Sigmoid colon (tissue), 7 donors: ENCODE data around the gene ACTRT3. TPM values are rescaled to one million over a fixed set of nuclear protein-coding genes. Genes with fewer than 3 reads are reported as not detected.

Source experiments
- DNase-seq: peaks from one replicate; pipeline ENCODE4 v3.0.0-alpha.2; 2019
- H3K27ac ChIP-seq, 4 donors: fragments of 200-600 bp; sonication (generic); one replicate each; pipeline ENCODE4 v1.5.1; 2016 to 2019; ENCODE audit warnings: mild to moderate bottlenecking in 1 of 4
- H3K27me3 ChIP-seq, 3 donors: fragments of 200-600 bp; sonication (generic); one replicate each; pipeline ENCODE4 v1.5.1; 2019; ENCODE audit warnings: mild to moderate bottlenecking in 1 of 3
- H3K36me3 ChIP-seq, 4 donors: fragments of 200-600 bp; sonication (generic); one replicate each; pipeline ENCODE4 v1.5.1; 2016 to 2019
- H3K4me1 ChIP-seq, 4 donors: fragments of 200-600 bp; sonication (generic); one replicate each; pipeline ENCODE4 v1.5.1; 2017 to 2019
- H3K4me3 ChIP-seq, 4 donors: fragments of 200-600 bp; sonication (generic); one replicate each; pipeline ENCODE4 v1.5.1; 2017 to 2019; ENCODE audit warnings: mild to moderate bottlenecking in 2 of 4, moderate library complexity in 1 of 4
- H3K9me3 ChIP-seq, 4 donors: fragments of 200-600 bp in 3 of 4; sonication (generic) in 3 of 4; one replicate each; pipeline versions ENCODE4 v1.5.1 to v1.6.1; 2013 to 2019
- CTCF ChIP-seq, 4 experiments: fragments of 450-650 bp in 3 of 4; fragments of 200-600 bp in 1 of 4; IDR thresholded peaks; one replicate each; pipeline ENCODE4 v1.5.1; 2016 to 2019; ENCODE audit warnings: antibody characterized with exemption in 4 of 4, mild to moderate bottlenecking in 3 of 4, moderate library complexity in 2 of 4
- EP300 ChIP-seq, 4 donors: sonication (generic); formaldehyde crosslinking; IDR thresholded peaks; one replicate each; pipeline ENCODE4 v1.6.1; 2017; ENCODE audit warnings: antibody characterized with exemption in 4 of 4
- POLR2A ChIP-seq, 2 donors: fragments of 450-650 bp; IDR thresholded peaks; one replicate each; pipeline ENCODE4 v1.6.1; 2016; ENCODE audit warnings: antibody characterized with exemption in 2 of 2, mild to moderate bottlenecking in 2 of 2, moderate library complexity in 2 of 2
- POLR2AphosphoS5 ChIP-seq, 4 donors: sonication (generic); formaldehyde crosslinking; IDR thresholded peaks; one replicate each; pipeline ENCODE4 v1.6.1; 2017; ENCODE audit warnings: antibody characterized with exemption in 4 of 4
- WGBS, 2 donors: extraction: QIAGEN DNeasy Blood & Tissue Kit; methylation state at CpG; one replicate each; pipeline ENCODE4 v1.1.7; 2013; 5-methylcytosine and 5-hydroxymethylcytosine counted together
- intact Hi-C: fragments of 100-400 bp; cut with DNase I; formaldehyde crosslinking; loops from one replicate; pipeline ENCODE4 v1.15.1; 2023
- polyA plus RNA-seq, 3 donors: library from polyadenylated mRNA; stranded (reverse); fragments of 200-250 nt; gene quantifications; one replicate each; pipeline ENCODE4 v1.2.3, GENCODE V29; 2013
- total RNA-seq, 4 donors: library from RNA; depleted of rRNA; stranded (reverse); fragments of >200 nt; gene quantifications; one replicate each; pipeline ENCODE4 v1.1.0, GENCODE V29; 2016
- donor health status: healthy with polysubstance abuse.
- donor health status: Bipolar disorder and iron deficiency.
- donor health status: healthy.

The ACTRT3 gene
- total and polyA plus RNA-seq, 7 donors = 0.69 to 4.4 (median 1.2) TPM

DNA sequence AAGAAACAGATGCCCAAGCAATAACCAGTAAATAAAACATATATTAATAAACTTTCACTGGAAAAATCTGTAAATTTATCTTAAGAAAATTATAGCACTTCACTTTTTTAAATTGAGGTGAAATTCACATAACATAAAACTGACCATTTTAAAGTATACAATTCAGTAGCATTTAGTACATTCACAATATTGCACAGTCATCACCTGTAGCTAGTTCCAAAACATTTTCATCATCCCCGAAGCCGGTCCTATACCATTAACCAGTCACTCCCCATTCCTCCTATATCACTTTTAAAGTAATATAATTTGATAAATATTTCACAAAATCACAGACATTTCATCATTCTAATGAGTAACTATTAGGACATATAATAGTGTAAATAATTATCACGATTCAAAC, 35.3 kb upstream of the ACTRT3 start:
- WGBS, 2 donors = 94% methylated on average over 3 of the region's 3 CpGs
- Histone ChIP-seq H3K4me1 (no peaks in the 10 kb centered on the region), H3K27ac (no peak overlapping the region), H3K4me3 (no peak overlapping the region), H3K36me3 (peaks cover 0 to 22% (median 0%) of the 10 kb centered on the region in 4 donors), H3K9me3 (no peaks in the 10 kb centered on the region), H3K27me3 (no peaks in the 10 kb centered on the region)
- intact Hi-C loops = no loop called here
- TF ChIP-seq EP300 (IDR thresholded peaks at IDR 0.05) = no peak
- no peak for TF ChIP-seq CTCF (IDR thresholded peaks at IDR 0.05)
- no peak for TF ChIP-seq POLR2A (IDR thresholded peaks at IDR 0.05)
- no peak for TF ChIP-seq POLR2AphosphoS5 (IDR thresholded peaks at IDR 0.05)
- DNase-seq = no peak

DNA sequence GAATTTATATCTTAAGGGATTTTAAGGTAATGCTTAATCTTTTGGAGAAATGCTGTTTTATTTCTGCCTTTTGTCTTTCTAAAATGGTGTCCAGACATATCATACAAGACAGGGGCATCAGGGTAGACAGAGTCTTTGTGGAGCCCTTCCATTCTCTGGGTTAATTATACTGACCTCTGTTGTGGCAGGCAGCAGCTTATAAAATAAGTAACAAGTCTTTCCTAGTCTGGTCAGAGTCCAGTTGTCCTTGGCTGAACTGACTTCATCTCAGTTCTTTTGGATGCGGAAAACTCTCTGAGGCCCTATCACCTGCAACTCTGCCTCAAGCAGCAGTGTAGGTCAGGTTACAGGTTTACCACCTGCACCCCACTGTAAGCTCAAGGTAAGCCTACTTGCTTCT, 23.0 kb upstream of the ACTRT3 start:
- Histone ChIP-seq H3K27me3 (no peaks in the 10 kb centered on the region), H3K27ac (no peak overlapping the region), H3K4me3 (no peak overlapping the region), H3K36me3 (peaks cover 0 to 40% (median 9%) of the 10 kb centered on the region in 4 donors), H3K9me3 (no peaks in the 10 kb centered on the region), H3K4me1 (no peaks in the 10 kb centered on the region)
- no peak for TF ChIP-seq POLR2A (IDR thresholded peaks at IDR 0.05)
- TF ChIP-seq CTCF (IDR thresholded peaks at IDR 0.05) = no peak
- no peak for TF ChIP-seq EP300 (IDR thresholded peaks at IDR 0.05)
- no peak for TF ChIP-seq POLR2AphosphoS5 (IDR thresholded peaks at IDR 0.05)
- intact Hi-C loops = loop anchor here (5.0 to 10.0 kb wide), 2 partner anchors 185 to 302 kb away; no protein-coding TSS in a partner anchor
- WGBS, 2 donors = 96 to 100% methylated on average over 1 of the region's 1 CpG
- no peak for DNase-seq

- H3K27ac ChIP-seq = no peak overlapping the region
- H3K27me3 ChIP-seq = no peaks in the 10 kb centered on the region
- TF ChIP-seq EP300 (IDR thresholded peaks at IDR 0.05) = no peak
- no peaks in the 10 kb centered on the region for H3K9me3 ChIP-seq
- H3K4me1 ChIP-seq = no peaks in the 10 kb centered on the region
- peaks cover 8 to 55% (median 16%) of the 10 kb centered on the region in 4 donors for H3K36me3 ChIP-seq
- intact Hi-C loops = loop anchor here (5.0 to 10.0 kb wide), 2 partner anchors 186 to 304 kb away; no protein-coding TSS in a partner anchor
- 91 to 94% methylated on average over 4 of the region's 4 CpGs for WGBS, 2 donors
- no peak overlapping the region for H3K4me3 ChIP-seq
- DNase-seq = no peak
These were observed 21.5 kb upstream of the ACTRT3 start for GRCh38 chr3:169790687-169791429.

GRCh38 chr3:169790219-169790618, 20.9 kb upstream of the ACTRT3 start:
- H3K36me3 ChIP-seq = peaks cover 8 to 62% (median 22%) of the 10 kb centered on the region in 4 donors
- intact Hi-C loops = loop anchor here (5.0 to 10.0 kb wide), 2 partner anchors 187 to 305 kb away; no protein-coding TSS in a partner anchor
- no peak overlapping the region for H3K4me3 ChIP-seq
- no peak for DNase-seq
- H3K27me3 ChIP-seq = no peaks in the 10 kb centered on the region
- TF ChIP-seq EP300 (IDR thresholded peaks at IDR 0.05) (no peak), POLR2A (IDR thresholded peaks at IDR 0.05) (no peak), CTCF (IDR thresholded peaks at IDR 0.05) (no peak), POLR2AphosphoS5 (IDR thresholded peaks at IDR 0.05) (no peak)
- H3K27ac ChIP-seq = no peak overlapping the region
- no peaks in the 10 kb centered on the region for H3K9me3 ChIP-seq
- no peaks in the 10 kb centered on the region for H3K4me1 ChIP-seq

DNA sequence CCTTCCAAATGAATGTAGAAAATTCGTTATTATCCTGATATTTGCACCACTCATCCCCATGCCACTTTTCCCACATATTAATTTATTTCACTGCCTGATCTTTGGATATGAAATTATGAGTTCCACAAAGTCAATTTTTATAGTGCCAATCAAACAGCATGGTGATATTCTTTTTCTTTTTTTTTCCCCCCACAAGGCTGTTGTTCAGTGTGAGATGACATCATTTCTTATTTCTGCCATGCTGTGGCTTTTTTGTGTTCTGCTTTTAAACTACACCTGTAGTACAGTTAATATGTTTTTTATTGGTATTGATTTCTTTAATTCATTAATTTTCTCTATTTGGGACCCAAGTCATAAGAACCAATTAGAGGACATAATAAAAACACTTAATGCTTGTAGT, 18.4 kb upstream of the ACTRT3 start:
- Histone ChIP-seq H3K27me3 (no peaks in the 10 kb centered on the region), H3K9me3 (no peaks in the 10 kb centered on the region), H3K4me1 (no peaks in the 10 kb centered on the region), H3K27ac (no peak overlapping the region), H3K36me3 (peaks cover 8 to 84% (median 29%) of the 10 kb centered on the region in 4 donors), H3K4me3 (no peak overlapping the region)
- no peak for DNase-seq
- TF ChIP-seq POLR2A (IDR thresholded peaks at IDR 0.05) = no peak
- no peak for TF ChIP-seq CTCF (IDR thresholded peaks at IDR 0.05)
- no peak for TF ChIP-seq EP300 (IDR thresholded peaks at IDR 0.05)
- TF ChIP-seq POLR2AphosphoS5 (IDR thresholded peaks at IDR 0.05) = no peak
- WGBS, 2 donors = 81 to 88% methylated on average over 1 of the region's 1 CpG
- intact Hi-C loops = no loop called here
